ENCODE measurements around the gene ITGB3BP. TPM values are rescaled to one million over a fixed set of nuclear protein-coding genes. Genes with fewer than 3 reads are reported as not detected.
"Not testable (repeated sequence)": the region's sequence is repeated elsewhere in the genome, so short reads cannot be mapped to it uniquely, and the experiment has no call there.

ITGB3BP gene, protein sequence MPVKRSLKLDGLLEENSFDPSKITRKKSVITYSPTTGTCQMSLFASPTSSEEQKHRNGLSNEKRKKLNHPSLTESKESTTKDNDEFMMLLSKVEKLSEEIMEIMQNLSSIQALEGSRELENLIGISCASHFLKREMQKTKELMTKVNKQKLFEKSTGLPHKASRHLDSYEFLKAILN
- total RNA-seq: 10 to 100 TPM; 52.5 to 55.3 TPM

DNA sequence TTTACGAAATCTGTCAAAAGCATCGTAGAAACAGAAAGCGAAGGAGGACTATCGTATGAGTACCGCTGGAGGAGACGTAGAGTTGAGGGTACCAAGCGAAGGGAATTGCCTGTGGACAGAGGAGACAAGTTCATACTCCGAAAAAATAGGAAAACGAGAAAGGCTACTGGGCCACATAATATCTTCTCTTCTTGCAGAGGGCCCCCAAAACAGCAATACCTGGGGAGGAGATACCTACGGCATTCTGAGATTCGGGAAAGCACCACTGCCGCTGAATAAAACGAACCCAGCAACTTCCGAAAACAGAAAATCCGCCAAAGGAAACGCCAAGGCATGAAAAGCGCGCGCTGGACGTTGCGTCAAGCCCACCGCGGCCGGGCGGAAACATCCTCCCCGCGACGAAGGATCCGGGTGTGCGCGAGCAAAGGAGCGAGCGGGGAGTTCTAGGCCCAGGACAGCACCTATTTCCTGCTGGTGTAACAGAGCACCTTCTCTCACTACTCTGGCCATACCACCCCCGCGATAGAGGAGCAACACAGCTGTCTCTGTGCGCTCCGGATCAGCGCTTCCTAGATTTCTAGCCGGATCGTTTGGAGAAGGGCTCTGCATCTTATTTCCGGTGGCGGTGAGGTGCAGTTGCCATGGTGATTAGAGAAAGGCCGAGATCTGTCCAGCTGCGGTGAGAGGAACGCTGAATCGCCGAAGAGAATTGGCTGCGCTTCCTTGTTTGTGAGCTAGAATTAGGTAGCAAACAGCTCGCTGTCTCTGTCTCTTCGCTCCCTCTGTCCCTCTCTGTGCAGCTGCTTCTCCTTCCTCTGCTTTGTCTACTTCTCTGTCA is at the start of gene ITGB3BP, which contains the start of gene EFCAB7:
Gene ITGB3BP (minus strand): TSS at position 335 of the 838 bp plus-strand sequence. CDS start 92 bp downstream, at position 243.
Gene EFCAB7 (plus strand): TSS at position 635 of the 838 bp plus-strand sequence. CDS start 2,048 bp downstream, outside the sequence.
- ChIA-PET POLR2A (interaction anchor here (0.8 kb wide), 1 partner anchor 155 kb away, joined by 3 read pairs; no protein-coding TSS in a partner anchor), CTCF (interaction anchor here (0.9 to 1.6 kb wide), 2 partner anchors 10 to 16 kb away, joined by 3 read pairs; no protein-coding TSS in a partner anchor)

DNA sequence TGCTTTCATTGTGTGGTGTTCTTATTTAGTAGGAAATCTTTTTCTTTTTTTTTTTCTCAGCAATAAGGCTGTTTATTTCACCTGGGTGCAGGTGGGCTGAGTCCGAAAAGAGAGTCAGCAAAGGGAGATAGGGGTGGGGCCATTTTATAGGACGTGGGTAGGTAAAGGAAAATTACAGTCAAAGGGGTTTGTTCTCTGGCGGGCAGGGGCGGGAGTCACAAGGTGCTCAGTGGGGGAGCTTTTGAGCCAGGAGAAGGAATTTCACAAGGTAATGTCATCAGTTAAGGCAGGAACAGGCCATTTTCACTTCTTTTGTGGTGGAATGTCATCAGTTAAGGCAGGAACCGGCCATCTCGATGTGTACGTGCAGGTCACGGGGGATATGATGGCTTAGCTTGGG is 49.7 kb upstream of the ITGB3BP start:
- POLR2A ChIA-PET, CTCF ChIA-PET: not testable (repeated sequence)

DNA sequence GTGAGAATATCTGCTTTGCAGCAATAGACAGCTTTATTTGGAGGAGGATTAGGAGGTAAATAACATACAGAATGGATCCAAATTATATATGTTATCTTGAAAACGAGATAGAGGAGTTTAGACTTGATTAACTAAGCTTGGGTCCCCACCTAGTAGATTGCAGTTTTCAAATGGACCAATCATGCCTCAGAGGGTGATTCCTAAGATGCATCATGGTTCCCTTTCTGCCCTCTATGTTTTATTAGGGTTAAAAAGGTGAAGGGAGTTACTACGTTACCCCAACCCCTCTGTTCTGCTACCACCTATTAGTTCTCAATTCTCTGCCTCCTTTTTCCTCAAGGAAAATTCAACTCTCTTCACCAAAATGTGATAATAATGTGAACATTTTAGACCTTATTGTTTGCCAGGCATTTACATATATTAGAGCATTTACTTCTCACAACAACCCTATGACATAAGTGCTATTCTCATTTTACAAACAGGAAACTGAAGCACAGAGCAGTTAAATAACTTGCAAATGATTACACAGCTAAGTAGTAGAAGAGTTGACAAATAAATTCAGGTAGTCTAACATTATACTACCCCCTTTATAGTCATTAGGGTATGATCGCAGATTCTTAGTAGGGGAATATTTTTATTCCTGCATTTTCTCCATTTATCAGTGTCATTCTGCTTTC is 46.8 kb upstream of the ITGB3BP start:
- POLR2A ChIA-PET: no interaction called here
- CTCF ChIA-PET: no interaction called here

DNA sequence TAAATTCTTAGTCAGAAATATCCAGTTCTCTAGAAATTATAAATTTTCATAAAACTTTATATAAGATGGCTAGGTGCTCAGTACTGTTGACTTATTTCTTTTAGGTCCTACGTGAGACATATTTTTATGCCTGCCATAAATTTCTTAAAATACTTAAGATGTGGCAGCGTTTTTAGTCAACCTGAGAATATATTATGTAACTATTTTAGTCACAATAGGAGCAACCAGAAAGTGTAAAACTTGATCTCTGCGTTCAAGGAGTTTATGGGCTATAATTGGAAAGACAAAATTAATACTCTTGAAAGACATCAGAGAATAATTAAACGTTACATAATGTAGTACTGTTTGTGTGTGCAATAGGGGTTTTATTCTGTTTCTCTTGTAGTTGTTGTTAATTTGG is 46.0 kb upstream of the ITGB3BP start:
- POLR2A ChIA-PET: no interaction called here
- CTCF ChIA-PET: no interaction called here

DNA sequence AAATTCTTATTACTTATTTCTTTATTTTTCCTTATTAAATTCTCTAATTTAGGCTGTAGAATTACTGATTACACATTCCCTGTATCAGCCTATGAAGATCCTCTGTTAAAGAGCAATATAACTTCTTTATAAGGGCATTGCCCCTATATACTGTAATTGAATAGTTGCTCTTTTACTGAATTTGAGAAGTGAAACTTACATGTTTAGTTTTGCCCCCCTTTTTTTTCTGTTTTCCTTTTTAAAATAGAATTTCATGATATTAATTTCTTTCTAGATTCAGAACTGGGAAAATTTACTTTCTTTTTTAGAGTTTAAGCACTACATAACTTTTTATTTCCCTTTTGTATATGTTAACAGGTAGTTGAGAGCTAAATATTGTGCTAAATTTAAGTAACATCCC is 40.7 kb upstream of the ITGB3BP start:
- CTCF ChIA-PET: no interaction called here
- POLR2A ChIA-PET: no interaction called here

DNA sequence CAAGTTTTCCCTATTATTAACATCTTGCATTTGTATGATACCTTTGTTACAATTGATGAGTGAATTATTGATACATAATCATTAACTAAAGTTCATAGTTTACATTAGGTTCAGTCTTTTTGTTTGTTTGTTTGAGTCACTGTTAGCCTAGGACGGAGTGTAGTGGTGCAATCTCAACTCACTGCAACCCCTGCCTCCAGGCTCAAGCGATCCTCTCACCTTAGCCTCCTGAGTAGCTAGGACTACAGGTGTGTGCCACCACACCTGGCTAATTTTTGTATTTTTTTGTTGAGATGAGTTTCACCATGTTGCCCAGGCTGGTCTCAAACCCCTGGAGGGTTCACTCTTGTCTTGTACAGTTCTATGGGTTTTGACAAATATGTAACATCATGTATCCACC is 36.3 kb upstream of the ITGB3BP start:
- CTCF ChIA-PET: interaction anchor here (0.7 kb wide), 1 partner anchor 710 kb away, joined by 3 read pairs; no protein-coding TSS in a partner anchor
- POLR2A ChIA-PET: no interaction called here

DNA sequence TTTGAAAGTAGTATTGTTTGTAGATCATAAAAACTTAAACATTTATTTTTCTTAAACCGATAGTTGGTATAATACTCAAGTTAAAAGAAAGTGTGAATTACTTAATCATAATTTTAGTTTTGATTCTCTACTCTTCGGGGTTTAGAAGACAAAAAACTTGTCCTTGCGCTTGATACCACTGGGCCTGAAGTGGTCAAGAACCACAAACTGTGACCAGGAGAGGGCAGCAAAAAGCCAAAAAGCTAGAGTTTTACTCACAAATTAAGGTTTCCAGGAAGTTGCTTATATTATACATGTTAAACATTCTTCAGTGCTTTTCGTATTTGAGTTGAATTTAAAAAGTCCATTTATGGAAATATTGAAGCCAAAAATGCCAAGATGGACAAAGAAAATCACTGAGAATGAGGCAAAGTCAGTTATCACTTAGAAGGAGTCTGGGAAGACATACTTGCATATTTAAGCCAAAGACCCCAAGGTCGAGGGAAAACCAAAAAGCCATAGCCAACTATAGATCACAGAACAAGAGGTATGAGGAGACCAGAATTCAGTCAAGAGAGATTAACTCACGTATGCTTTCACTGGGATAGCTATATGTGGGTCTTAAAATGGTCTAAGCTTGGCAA is 34.5 kb upstream of the ITGB3BP start:
- ChIA-PET CTCF (interaction anchor here (0.6 kb wide), 1 partner anchor 53 kb away, joined by 3 read pairs; no protein-coding TSS in a partner anchor), POLR2A (no interaction called here)

DNA sequence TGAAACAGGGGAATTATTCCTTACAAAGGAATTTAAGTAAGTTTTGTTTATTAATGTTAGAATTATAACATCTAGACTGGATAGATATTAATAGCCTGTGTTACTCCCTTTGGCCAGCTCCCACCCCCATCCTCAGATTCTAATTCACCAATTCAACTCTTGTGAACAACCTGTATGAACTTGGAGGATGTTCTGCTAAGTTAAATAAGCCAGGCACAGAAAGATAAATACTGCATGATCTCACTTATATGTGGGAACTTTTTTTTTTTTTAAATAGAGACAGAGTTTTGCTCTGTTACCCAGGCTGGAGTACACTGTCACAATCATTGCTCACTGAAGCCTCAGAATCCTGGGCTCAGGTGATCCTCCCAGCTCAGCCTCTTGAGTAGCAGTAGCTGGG is 32.5 kb upstream of the ITGB3BP start:
- POLR2A ChIA-PET: no interaction called here
- CTCF ChIA-PET: no interaction called here

DNA sequence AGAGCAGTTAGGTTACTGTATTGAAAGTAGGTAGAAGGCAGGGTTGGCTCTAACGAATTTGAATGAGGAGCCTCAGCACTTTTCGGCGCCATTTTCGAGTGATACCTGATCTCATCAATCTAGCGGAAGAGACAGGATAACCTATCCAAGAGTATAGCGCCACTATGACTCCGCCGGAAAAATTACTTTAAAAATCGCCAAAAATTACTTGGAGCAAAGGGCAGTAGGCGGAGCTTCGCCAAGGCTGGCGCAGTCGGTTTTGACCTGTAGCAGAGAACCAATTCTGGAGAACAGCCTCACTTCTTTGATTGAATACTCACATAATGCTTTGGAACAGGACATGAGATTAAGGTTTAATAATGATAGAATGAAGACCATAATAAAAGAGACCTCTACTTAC is 25.9 kb upstream of the ITGB3BP start:
- CTCF ChIA-PET: no interaction called here
- POLR2A ChIA-PET: no interaction called here

DNA sequence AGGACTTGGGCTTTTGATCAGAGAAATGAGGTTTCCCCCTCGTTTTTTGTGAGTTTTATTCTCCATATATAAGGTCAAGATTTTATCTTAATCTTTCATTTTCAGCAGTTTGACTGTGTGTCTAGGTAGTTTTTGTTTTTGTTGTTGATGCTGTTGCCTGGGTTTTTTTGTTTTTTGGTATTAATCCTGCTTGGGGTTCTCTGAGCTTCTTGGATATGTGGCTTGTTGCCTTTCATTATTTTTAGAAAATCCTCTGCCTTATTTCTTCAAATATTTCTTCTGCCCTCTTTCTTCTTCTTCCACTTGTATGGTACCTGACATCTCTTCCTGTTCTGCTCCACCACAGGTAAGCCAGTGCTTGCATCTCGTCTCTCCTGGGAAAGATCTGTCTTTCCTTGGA is 25.3 kb upstream of the ITGB3BP start:
- ChIA-PET POLR2A (no interaction called here), CTCF (no interaction called here)

DNA sequence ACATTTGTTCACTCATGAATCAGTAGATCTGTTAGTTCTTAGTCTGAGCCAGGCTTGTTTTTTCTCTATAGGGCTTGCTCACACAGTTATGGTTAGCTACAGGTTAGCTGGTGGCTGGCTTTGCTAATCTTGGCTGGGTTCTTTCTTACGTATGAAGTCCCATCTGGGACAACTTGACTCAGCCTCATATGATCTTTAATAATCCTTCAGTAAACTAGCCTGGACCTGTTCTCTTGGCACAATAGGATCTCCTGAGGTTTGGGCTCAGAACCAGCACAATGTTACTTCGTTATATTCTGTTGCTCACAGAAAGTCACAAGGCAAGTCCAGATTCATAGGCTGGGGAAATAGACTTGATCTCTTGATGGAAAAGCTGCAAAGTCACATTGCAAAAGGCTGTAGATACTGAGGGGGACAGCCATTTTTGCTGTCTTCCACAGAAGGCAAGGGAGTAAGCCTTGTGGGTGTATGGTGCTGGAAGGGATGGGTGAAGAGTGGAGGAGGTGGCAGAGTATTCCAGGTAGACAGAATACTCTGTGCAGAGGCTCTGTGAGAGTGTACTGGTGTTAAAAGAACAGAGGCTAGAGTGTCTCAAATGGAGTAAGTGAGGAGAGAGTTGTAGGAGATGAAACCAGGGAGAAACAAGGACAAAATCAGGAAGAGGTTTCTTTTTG is 24.7 kb upstream of the ITGB3BP start:
- CTCF ChIA-PET: no interaction called here
- POLR2A ChIA-PET: no interaction called here

DNA sequence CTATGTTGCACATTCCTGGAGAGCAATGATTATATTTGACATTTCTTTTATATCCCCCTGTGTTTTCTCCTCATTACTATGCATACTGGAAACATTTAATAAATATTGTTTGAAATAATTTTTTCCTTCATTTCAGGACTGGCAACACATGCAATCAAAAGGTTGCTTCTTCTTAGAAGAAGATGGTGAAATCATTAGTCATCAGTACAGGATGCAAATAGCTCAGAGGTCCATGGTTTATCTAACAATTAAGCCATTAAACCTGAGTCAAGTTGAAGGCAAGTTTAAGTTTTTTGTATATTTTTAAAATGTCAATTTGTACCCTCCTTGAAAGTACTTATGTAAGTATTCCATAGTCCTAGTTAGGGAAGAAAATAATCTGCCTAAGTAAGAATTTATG is 22.8 kb upstream of the ITGB3BP start:
- ChIA-PET CTCF (no interaction called here), POLR2A (no interaction called here)

DNA sequence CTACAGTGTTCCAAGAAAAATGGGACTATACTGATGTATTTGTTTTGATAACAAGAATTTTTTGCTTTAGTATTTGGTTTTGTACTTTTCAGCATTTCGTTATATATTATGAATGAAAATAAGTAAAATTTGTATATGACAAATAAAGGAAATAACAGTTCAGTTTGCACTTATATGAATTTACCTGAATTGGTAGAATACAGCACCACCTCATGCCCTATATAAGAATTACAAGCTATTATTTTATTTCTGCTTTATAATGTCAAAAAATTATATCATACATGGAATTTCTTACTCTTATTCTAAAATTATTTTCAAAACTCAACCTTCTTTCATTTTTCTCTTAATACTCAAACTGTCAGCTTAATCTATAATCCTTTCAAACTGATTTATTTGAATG is 14.9 kb upstream of the ITGB3BP start:
- CTCF ChIA-PET: interaction anchor here (0.6 to 1.0 kb wide), 2 partner anchors 44 to 634 kb away, joined by 3 read pairs; no protein-coding TSS in a partner anchor
- POLR2A ChIA-PET: no interaction called here

DNA sequence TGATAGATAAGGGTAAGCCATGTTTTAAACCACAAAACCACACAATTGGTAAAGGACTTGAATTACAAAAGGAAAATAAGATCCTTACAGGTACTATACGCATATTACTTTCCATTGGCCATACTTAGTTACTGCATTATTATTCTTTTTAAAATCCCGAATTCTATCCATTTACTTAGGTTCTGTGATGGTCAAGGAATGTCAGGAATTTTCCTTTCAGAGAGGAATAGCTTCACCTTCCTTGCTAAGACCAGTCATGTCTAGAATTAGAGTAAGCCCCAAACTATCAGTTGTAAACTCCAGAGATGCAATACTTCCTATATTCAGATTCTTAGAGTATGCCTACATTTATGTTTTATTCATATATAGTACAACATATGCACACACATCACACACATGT is 14.0 kb upstream of the ITGB3BP start:
- POLR2A ChIA-PET: no interaction called here
- CTCF ChIA-PET: no interaction called here

DNA sequence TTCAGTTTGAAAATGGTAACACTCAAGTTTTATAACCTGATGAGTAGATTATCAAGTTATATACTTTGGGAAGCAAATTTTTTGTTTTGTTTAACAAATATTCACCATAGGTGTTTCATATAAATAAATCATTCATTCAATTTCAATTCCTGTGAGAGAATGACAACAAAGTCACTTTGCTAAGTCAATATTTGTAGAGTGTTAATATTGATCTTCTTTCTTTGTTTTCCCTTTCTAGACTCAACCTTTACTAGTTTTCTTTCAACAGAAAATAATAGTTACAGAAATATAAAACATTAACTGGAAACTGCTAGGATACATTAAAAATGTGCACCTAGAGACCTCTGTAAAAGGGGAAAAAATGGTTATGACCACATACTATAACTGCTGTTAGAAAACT is 11.4 kb upstream of the ITGB3BP start:
- CTCF ChIA-PET: no interaction called here
- POLR2A ChIA-PET: no interaction called here

DNA sequence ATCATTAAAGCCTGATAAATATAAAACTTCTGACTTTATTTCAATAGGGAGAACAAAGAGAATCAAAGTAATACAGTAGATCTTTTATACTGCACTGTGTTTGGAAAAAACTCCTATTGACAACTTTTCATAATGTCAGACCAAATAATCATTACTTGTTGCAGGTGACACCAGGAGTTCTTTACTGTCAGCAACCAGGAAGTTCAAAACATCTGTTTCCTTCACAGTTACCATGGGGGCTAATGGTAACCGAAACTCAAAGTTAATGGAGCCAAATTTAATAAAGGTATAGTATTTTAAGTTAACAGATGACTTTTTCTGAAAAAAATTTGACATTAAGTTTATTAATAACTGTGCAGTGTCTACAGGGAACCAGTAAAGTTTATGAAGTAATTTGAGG is 10.9 kb upstream of the ITGB3BP start:
- ChIA-PET POLR2A (no interaction called here), CTCF (no interaction called here)

DNA sequence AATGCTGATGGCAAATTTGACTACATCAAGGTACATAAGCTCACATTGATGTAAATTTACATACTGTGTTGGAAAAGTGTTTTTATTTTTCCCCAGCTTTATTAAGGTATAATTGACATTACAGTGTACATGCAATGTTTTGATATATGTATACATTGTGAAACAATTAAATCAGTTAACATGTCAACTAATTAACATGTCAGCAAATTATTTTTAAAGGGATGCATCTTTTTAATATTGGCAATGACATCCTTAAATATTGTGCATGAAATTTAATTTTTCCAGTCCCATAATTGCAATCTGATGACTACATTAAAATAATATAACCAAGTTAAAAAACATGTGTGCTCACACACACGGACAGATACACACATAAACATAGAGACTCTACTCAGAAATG is 9.7 kb upstream of the ITGB3BP start:
- ChIA-PET CTCF (no interaction called here), POLR2A (no interaction called here)

DNA sequence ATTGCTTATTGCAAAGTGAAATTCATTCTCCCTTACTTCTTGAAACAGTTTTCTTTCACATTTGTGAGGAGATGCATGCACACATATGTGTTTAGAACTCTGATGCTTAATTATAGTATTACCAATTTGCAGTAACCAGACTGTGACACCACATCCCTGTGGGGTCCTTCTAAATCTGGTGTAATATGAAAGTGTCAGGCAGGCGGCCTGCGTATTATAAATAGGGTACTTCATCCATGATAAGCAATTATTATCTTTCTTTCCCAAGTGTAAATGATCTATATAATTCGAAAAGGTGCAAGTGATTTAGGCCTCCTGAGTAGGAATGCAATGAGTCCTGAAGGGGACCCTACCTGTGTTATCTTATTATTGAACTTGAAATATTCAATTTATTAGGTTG is 1.2 kb upstream of the ITGB3BP start:
- POLR2A ChIA-PET: no interaction called here
- CTCF ChIA-PET: no interaction called here

DNA sequence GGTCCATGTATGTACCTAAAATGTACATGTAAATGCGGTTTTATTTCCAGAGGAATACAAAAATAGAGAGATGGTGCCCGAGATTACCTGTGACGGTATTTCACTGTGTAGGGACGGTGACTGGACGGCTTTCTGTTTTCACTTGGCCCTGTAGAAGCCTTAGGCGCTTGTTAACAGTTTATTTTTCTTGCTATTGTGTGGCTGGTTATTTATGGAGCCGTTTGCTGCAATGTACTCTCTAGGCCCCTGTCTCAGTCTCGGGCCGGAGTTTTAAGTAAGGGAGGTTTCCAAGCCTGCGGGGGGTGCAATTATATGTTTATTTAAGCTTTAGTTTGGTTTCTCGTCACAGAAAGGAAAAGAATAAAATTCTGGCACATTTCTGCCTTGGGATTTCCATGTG is 713 bp upstream of the ITGB3BP start:
- CTCF ChIA-PET: interaction anchor here (1.6 kb wide), 1 partner anchor 16 kb away, joined by 3 read pairs; no protein-coding TSS in a partner anchor
- POLR2A ChIA-PET: interaction anchor here (0.8 kb wide), 1 partner anchor 156 kb away, joined by 3 read pairs; no protein-coding TSS in a partner anchor

DNA sequence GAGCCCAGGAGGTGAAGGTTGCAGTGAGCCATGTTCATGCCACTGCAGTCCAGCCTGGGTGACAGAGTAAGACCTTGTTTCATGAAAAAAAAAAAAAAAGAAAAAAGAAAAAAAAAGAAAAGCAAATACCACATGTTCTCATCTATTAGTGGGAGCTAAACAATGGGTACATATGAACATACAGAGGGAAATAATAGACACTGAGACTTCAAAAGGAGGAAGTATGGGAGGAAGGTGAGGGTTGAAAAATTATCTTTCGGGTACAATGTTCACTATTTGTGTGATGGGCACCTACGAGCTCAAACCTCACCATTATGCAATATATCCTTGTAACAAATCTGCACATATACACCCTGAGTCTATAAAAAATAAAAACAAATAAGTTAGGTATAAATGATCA is 6.4 kb downstream of the ITGB3BP start:
- ChIA-PET POLR2A (no interaction called here), CTCF (no interaction called here)

Data from activated CD8-positive, alpha-beta memory T cell treated with anti-CD3 and anti-CD28 coated beads for 36 hours (primary cell).